Stomach (tissue), 4 donors: ENCODE data around the gene SMAD3.

Source experiments
- POLR2A ChIP-seq, 4 donors: fragments of 450-650 bp; IDR thresholded peaks; one replicate each; pipeline ENCODE4 v1.6.1; 2016; ENCODE audit warnings: antibody characterized with exemption in 4 of 4, control low read depth in 2 of 4, mild to moderate bottlenecking in 1 of 4, moderate library complexity in 1 of 4
- POLR2AphosphoS5 ChIP-seq, 3 donors: sonication (generic); formaldehyde crosslinking; IDR thresholded peaks; one replicate each; pipeline ENCODE4 v1.6.1; 2016; ENCODE audit warnings: antibody characterized with exemption in 3 of 3

DNA sequence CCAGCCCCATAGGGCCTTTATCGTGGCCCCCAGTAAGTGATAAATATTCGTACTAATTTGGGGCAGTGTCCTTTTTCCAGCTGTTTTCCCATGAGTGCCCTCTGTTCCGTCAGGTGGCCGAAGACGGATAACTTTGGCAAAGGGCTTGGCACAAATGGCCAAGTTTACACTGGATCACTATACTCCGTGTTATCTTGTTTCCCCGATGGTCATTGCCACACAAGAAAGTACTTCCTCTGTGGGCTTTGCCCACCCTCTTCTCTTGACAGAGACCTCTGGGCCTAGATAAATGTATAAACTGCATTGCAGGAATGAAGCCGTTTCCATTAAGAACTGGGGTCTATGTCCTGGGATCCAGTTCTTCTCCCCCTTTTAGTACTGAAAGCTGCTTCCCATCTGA lies 39.1 kb downstream of the SMAD3 start:
- TF ChIP-seq POLR2AphosphoS5 (IDR thresholded peaks at IDR 0.05) (no peak), POLR2A (IDR thresholded peaks at IDR 0.05) (no peak)
